K562 (cell line): Measurements from ENCODE around the gene LIX1L. TPM values are rescaled to one million over a fixed set of nuclear protein-coding genes. Genes with fewer than 3 reads are reported as not detected.

Source experiments
- BHLHE40 ChIP-seq: IDR thresholded peaks from 2 replicates; pipeline ENCODE4 v1.6.1; 2011; ENCODE audit warnings: low read length, improper control_type of control experiment
- EZH2 ChIP-seq: IDR thresholded peaks from 2 replicates; pipeline ENCODE4 v1.6.1; 2012; ENCODE audit warnings: low read depth, mild to moderate bottlenecking, inconsistent platforms, low read length, borderline replicate concordance
- FOXK1 ChIP-seq: sonication (generic); formaldehyde crosslinking; IDR thresholded peaks from 2 replicates; pipeline ENCODE4 v1.8.0; 2022; ENCODE audit warnings: missing genetic modification reagents, mild to moderate bottlenecking, borderline replicate concordance
- HCFC1 ChIP-seq: IDR thresholded peaks from 2 replicates; pipeline ENCODE4 v1.6.1; 2012; ENCODE audit warnings: low read depth, low read length, improper control_type of control experiment
- MGA ChIP-seq: fragments of 450-650 bp; IDR thresholded peaks from 2 replicates; pipeline ENCODE4 v1.6.1; 2016; ENCODE audit warnings: mild to moderate bottlenecking, moderate library complexity
- PURB ChIP-seq: sonication (generic); formaldehyde crosslinking; IDR thresholded peaks from 2 replicates; pipeline ENCODE4 v1.9.0; 2021; ENCODE audit warnings: low read depth, mild to moderate bottlenecking, missing genetic modification reagents
- SP2 ChIP-seq: IDR thresholded peaks from 2 replicates; pipeline ENCODE4 v1.6.1; 2011; ENCODE audit warnings: mild to moderate bottlenecking, low read depth, low read length, moderate library complexity; ENCODE audit not compliant: poor library complexity, severe bottlenecking; ENCODE audit errors: extremely low read depth
- SRSF1 ChIP-seq: fragments of 200-400 bp; formaldehyde crosslinking; IDR thresholded peaks from 2 replicates; pipeline ENCODE4 v1.6.1; 2017; ENCODE audit warnings: mild to moderate bottlenecking, low read depth, low read length, moderate library complexity
- SUPT5H ChIP-seq: fragments of 450-650 bp; IDR thresholded peaks from 2 replicates; pipeline ENCODE4 v1.6.1; 2016
- TARDBP ChIP-seq: fragments of 450-650 bp; IDR thresholded peaks from 2 replicates; pipeline ENCODE4 v1.6.1; 2016
- TBP ChIP-seq: optimal IDR thresholded peaks from 2 replicates; pipeline ENCODE3; 2011; ENCODE audit warnings: low read depth, low read length, improper control_type of control experiment
- WHSC1 ChIP-seq: IDR thresholded peaks from one replicate; pipeline ENCODE4 v1.6.1; 2012; ENCODE audit warnings: low read length, control low read depth, inconsistent platforms
- ZEB2 ChIP-seq: fragments of 450-650 bp; IDR thresholded peaks from 2 replicates; pipeline ENCODE4 v1.6.1; 2016
- ZFP91 ChIP-seq: sonication (generic); formaldehyde crosslinking; IDR thresholded peaks from 2 replicates; pipeline ENCODE4 v1.8.0; 2022; ENCODE audit warnings: mild to moderate bottlenecking, missing genetic modification reagents
- ZNF175 ChIP-seq: fragments of 200-800 bp; sonication (Bioruptor generic); IDR thresholded peaks from 2 replicates; pipeline ENCODE4 v1.6.1; 2016; ENCODE audit warnings: low read depth, mild to moderate bottlenecking, missing genetic modification characterization, missing compliant biosample characterization
- ZNF239 ChIP-seq: fragments of 250-450 bp; sonication (Bioruptor Pico); IDR thresholded peaks from 2 replicates; pipeline ENCODE4 v1.4.0; 2020; ENCODE audit warnings: mild to moderate bottlenecking
- polyA plus RNA-seq, 8 experiments: library from polyadenylated mRNA; depleted of rRNA in 4 of 8; stranded (reverse) in 5 of 8; unstranded in 3 of 8; fragments of >200 nt; fragmentation: Nextera tagmentation in 2 of 8; fragmentation: Illumina TruSeq in 1 of 8; extraction: Ambion mirVana in 2 of 8; extraction: Trizol in 1 of 8; gene quantifications; 2 replicates each; pipeline versions ENCODE4 v1.2.1 to v1.2.3, GENCODE V29; 2011 to 2014; ENCODE audit warnings: inconsistent platforms in 1 of 8, missing spikeins in 1 of 8
- total RNA-seq, 7 experiments: library from RNA; depleted of rRNA in 6 of 7; stranded (reverse); fragments of >200 nt in 6 of 7; fragmentation: Illumina TruSeq in 2 of 7; extraction: Trizol in 2 of 7; gene quantifications; 2 replicates each; pipeline versions ENCODE4 v1.2.1 to v1.2.3, GENCODE V29; 2011 to 2021; ENCODE audit warnings: low replicate concordance in 1 of 7

LIX1L gene
- total and polyA plus RNA-seq, 9 of the 15 experiments (the other 6 are each of a cell fraction or from before 2014, with no cell fraction given) = 4.6 to 26.5 (median 12.5) TPM

- TF ChIP-seq MGA (peak; percentile 90), PURB (CRISPR knock-in tag) (no peak), SP2 (peak; percentile 17), ZEB2 (0 out of 2 replicates have a peak, but pooled peaks have one; percentile 15), ZNF239 (CRISPR knock-in tag) (no peak), SUPT5H (peak; percentile 100), ZNF175 (CRISPR knock-in tag) (peak; percentile 69; the same call in 1 of the 2 replicates), FOXK1 (CRISPR knock-in tag) (no peak), WHSC1 (no peak), HCFC1 (peak; percentile 70), EZH2 (no peak), SRSF1 (no peak), ZFP91 (no peak), TARDBP (0 out of 2 replicates have a peak, but pooled peaks have one; percentile 28), BHLHE40 (0 out of 2 replicates have a peak, but pooled peaks have one; percentile 6), TBP (peak; percentile 90)
These were observed 30.5 kb downstream of the LIX1L start, which contains the start of gene RBM8A (continued) for GRCh38 chr1:145927063-145927886.
